A549 (cell line): ENCODE data around the gene XPO1. TPM values are rescaled to one million over a fixed set of nuclear protein-coding genes. Genes with fewer than 3 reads are reported as not detected.

Experiments
- ATAC-seq, 2 experiments: fragments of 200-7000 bp in 1 of 2; fragments of >200 bp in 1 of 2; cut with Nextera tagmentation in 1 of 2; cut with Tn5 transposase in 1 of 2; 3 replicates each; pipeline versions ENCODE4 v1.8.0 to v1.9.1; 2018 to 2020; ENCODE audit warnings: mild to moderate bottlenecking in 1 of 2, moderate library complexity in 1 of 2
- CTCF ChIA-PET: fragments of 300-600 bp; sonication (Branson Sonifier 250); formaldehyde crosslinking; extraction: SDS; loops from one replicate; lab custom pipeline; 2021; ENCODE audit warnings: antibody characterized with exemption, inconsistent platforms; lab: Yijun Ruan, JAX
- POLR2A ChIA-PET: fragments of 350-600 bp; formaldehyde crosslinking; extraction: SDS; loops from one replicate; lab custom pipeline; 2021; ENCODE audit warnings: antibody characterized with exemption, inconsistent platforms; lab: Yijun Ruan, JAX
- DNase-seq, 2 experiments: peaks; one replicate each; pipeline versions ENCODE4 v3.0.0 to v3.0.0-alpha.2; 2011 to 2016; ENCODE audit warnings: low read depth in 1 of 2, low spot score in 1 of 2
- FAIRE-seq: peaks from 2 replicates; lab custom pipeline; 2011; peaks lifted over from hg19 to GRCh38; lab: Jason Lieb, UNC
- H3K27ac ChIP-seq, 2 experiments: fragments of >200 bp; sonication (Bioruptor Twin); formaldehyde crosslinking; 3 replicates each; pipeline ENCODE4 v1.5.1; 2016 to 2017
- H3K4me1 ChIP-seq: fragments of >200 bp; sonication (Bioruptor Twin); formaldehyde crosslinking; 3 replicates; pipeline ENCODE4 v1.6.1; 2016
- H3K4me2 ChIP-seq: fragments of >200 bp; sonication (Bioruptor Twin); formaldehyde crosslinking; 3 replicates; pipeline ENCODE4 v1.6.1; 2016
- H3K4me3 ChIP-seq: fragments of >200 bp; sonication (Bioruptor Twin); formaldehyde crosslinking; 3 replicates; pipeline ENCODE4 v1.5.1; 2016
- H3K9me3 ChIP-seq: fragments of >200 bp; sonication (Bioruptor Twin); formaldehyde crosslinking; 3 replicates; pipeline ENCODE4 v1.6.1; 2016
- EHF ChIP-seq: fragments of 250-450 bp; sonication (Bioruptor Pico); IDR thresholded peaks from 2 replicates; pipeline ENCODE4 v1.5.0; 2020; ENCODE audit warnings: mild to moderate bottlenecking
- EP300 ChIP-seq, 2 experiments: fragments of >200 bp; sonication (Bioruptor Twin); formaldehyde crosslinking; IDR thresholded peaks; 2 replicates in 1 of 2; 3 replicates in 1 of 2; pipeline ENCODE4 v1.6.1; 2016 to 2017
- FOXS1 ChIP-seq: fragments of 250-450 bp; sonication (Bioruptor Pico); IDR thresholded peaks from 2 replicates; pipeline ENCODE4 v1.5.0; 2020; ENCODE audit warnings: mild to moderate bottlenecking, moderate library complexity
- GATA3 ChIP-seq: IDR thresholded peaks from 2 replicates; pipeline ENCODE4 v1.6.1; 2012; ENCODE audit warnings: borderline replicate concordance
- HDAC2 ChIP-seq: fragments of 200-600 bp; sonication (generic); IDR thresholded peaks from 2 replicates; pipeline ENCODE4 v1.6.1; 2016
- HEYL ChIP-seq: fragments of 250-450 bp; sonication (Bioruptor Pico); IDR thresholded peaks from 2 replicates; pipeline ENCODE4 v1.8.0; 2021; ENCODE audit warnings: mild to moderate bottlenecking, moderate library complexity
- HOXA7 ChIP-seq: fragments of 250-450 bp; sonication (Bioruptor Pico); IDR thresholded peaks from 2 replicates; pipeline ENCODE4 v1.5.0; 2020; ENCODE audit warnings: mild to moderate bottlenecking, moderate library complexity
- HOXB5 ChIP-seq: fragments of 250-450 bp; sonication (Bioruptor Pico); IDR thresholded peaks from 2 replicates; pipeline ENCODE4 v1.5.0; 2020; ENCODE audit warnings: mild to moderate bottlenecking, moderate library complexity
- JUN ChIP-seq, 2 experiments: fragments of >200 bp; sonication (Bioruptor Twin); formaldehyde crosslinking; IDR thresholded peaks; 2 replicates in 1 of 2; 3 replicates in 1 of 2; pipeline ENCODE4 v1.6.1; 2016 to 2017
- JUNB ChIP-seq: fragments of >200 bp; sonication (Bioruptor Twin); formaldehyde crosslinking; IDR thresholded peaks from 2 replicates; pipeline ENCODE4 v1.6.1; 2016
- KDM1A ChIP-seq: fragments of 200-600 bp; sonication (generic); IDR thresholded peaks from 2 replicates; pipeline ENCODE4 v1.6.1; 2016; ENCODE audit warnings: low read depth, mild to moderate bottlenecking
- KDM5A ChIP-seq: fragments of 200-600 bp; sonication (generic); IDR thresholded peaks from 2 replicates; pipeline ENCODE4 v1.6.1; 2016; ENCODE audit warnings: antibody characterized with exemption, mild to moderate bottlenecking
- MYC ChIP-seq: IDR thresholded peaks from 2 replicates; pipeline ENCODE4 v1.6.1; 2012; ENCODE audit warnings: mild to moderate bottlenecking, inconsistent platforms, low read length, improper control_type of control experiment, borderline replicate concordance
- NR3C1 ChIP-seq: fragments of >200 bp; sonication (Bioruptor Twin); formaldehyde crosslinking; IDR thresholded peaks from 3 replicates; pipeline ENCODE4 v1.6.1; 2017
- PHF8 ChIP-seq: fragments of 200-600 bp; sonication (generic); IDR thresholded peaks from 2 replicates; pipeline ENCODE4 v1.6.1; 2016; ENCODE audit warnings: low read depth, mild to moderate bottlenecking, antibody characterized with exemption, moderate library complexity, borderline replicate concordance
- RARB ChIP-seq: fragments of 250-450 bp; sonication (Bioruptor Pico); IDR thresholded peaks from 2 replicates; pipeline ENCODE4 v1.8.0; 2021; ENCODE audit warnings: mild to moderate bottlenecking, moderate library complexity
- RFX5 ChIP-seq: fragments of 450-650 bp; IDR thresholded peaks from 2 replicates; pipeline ENCODE4 v1.7.1; 2014; ENCODE audit warnings: antibody characterized with exemption, mild to moderate bottlenecking, moderate library complexity
- SREBF2 ChIP-seq: fragments of 450-650 bp; IDR thresholded peaks from 2 replicates; pipeline ENCODE4 v1.6.1; 2014; ENCODE audit warnings: mild to moderate bottlenecking, moderate library complexity
- TFCP2L1 ChIP-seq: fragments of 250-450 bp; sonication (Bioruptor Pico); IDR thresholded peaks from 2 replicates; pipeline ENCODE4 v1.5.0; 2021; ENCODE audit warnings: mild to moderate bottlenecking
- ZC3H11A ChIP-seq: fragments of 450-650 bp; IDR thresholded peaks from 2 replicates; pipeline ENCODE4 v1.6.1; 2014; ENCODE audit warnings: antibody characterized with exemption, mild to moderate bottlenecking
- ZFP36 ChIP-seq: fragments of 450-650 bp; IDR thresholded peaks from 2 replicates; pipeline ENCODE4 v1.6.1; 2014; ENCODE audit warnings: borderline replicate concordance; ENCODE audit not compliant: partially characterized antibody
- WGBS: methylation state at CpG from one replicate; pipeline ENCODE4 v1.1.6; 2017; ENCODE audit errors: missing lambda C conversion rate; 5-methylcytosine and 5-hydroxymethylcytosine counted together
- polyA plus RNA-seq, 4 experiments: library from polyadenylated mRNA; depleted of rRNA in 3 of 4; stranded (reverse); fragments of >200 nt; fragmentation: RNase III in 1 of 4; extraction: RNeasy Plus Mini Kit Qiagen cat#74134 plus additional on column Dnase treatment in 1 of 4; gene quantifications; 2 replicates in 3 of 4; 3 replicates in 1 of 4; pipeline ENCODE4 v1.2.3, GENCODE V29; 2011 to 2017
- TF ChIP-seq, protein P1 (sequence below): fragments of >200 bp; sonication (Bioruptor Twin); formaldehyde crosslinking; IDR thresholded peaks from 3 replicates; pipeline ENCODE4 v1.5.1; 2016
- TF ChIP-seq, protein P2 (sequence below): fragments of 450-650 bp; IDR thresholded peaks from 2 replicates; pipeline ENCODE4 v1.6.1; 2014; ENCODE audit warnings: antibody characterized with exemption
- TF ChIP-seq, protein P3 (sequence below): IDR thresholded peaks from 2 replicates; pipeline ENCODE4 v1.6.1; 2012
- TF ChIP-seq, protein P4 (sequence below): fragments of >200 bp; sonication (Bioruptor Twin); formaldehyde crosslinking; IDR thresholded peaks from 3 replicates; pipeline ENCODE4 v1.6.1; 2016
- TF ChIP-seq, protein P5 (sequence below): fragments of 250-450 bp; sonication (Bioruptor Pico); IDR thresholded peaks from 2 replicates; pipeline ENCODE4 v1.5.0; 2020; ENCODE audit warnings: low read depth, mild to moderate bottlenecking, moderate library complexity

The XPO1 gene
- polyA plus RNA-seq, 2 of the 4 experiments (the other 2 are of a cell fraction) = 152 to 216 TPM

DNA sequence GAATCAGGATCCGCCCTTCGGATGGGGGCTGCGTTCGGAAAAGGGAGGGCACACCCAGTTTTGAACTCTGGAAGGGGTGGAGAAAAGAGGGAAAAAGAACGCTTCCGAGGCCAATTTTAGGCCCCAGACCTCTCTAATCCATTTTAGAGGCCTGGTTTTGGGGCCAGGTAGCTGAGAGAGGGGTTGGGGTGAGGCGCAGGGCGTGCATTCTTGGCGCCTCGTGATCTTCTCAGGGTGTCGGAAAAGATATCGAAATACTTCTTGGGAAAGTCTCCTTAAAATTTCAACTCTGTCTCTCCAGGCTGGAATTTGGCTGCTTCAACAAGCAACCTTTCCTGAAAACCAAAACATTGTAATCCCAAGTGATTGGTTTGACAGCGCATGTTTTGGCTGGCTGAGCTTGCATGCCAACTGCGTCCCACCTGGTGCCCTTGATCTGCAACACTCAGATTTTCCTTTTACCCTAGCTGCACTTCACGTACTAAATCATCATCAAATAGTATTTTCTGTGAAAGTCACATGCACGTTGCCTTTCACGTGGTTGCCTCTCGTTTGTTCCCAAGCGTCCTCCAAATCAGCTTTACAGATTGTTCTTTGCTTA lies 864 bp upstream of the XPO1 start:
- Histone ChIP-seq H3K4me2 (peak overlapping the region; percentile 73), H3K27ac (peak overlapping the region; percentile 97 to 98), H3K9me3 (no peaks in the 10 kb centered on the region), H3K4me3 (peak overlapping the region; percentile 83), H3K4me1 (peaks cover 24% of the 10 kb centered on the region)
- TF ChIP-seq RARB (CRISPR knock-in tag) = peak; percentile 27; the same call in 1 of the 2 replicates
- TF ChIP-seq, protein P1, sequence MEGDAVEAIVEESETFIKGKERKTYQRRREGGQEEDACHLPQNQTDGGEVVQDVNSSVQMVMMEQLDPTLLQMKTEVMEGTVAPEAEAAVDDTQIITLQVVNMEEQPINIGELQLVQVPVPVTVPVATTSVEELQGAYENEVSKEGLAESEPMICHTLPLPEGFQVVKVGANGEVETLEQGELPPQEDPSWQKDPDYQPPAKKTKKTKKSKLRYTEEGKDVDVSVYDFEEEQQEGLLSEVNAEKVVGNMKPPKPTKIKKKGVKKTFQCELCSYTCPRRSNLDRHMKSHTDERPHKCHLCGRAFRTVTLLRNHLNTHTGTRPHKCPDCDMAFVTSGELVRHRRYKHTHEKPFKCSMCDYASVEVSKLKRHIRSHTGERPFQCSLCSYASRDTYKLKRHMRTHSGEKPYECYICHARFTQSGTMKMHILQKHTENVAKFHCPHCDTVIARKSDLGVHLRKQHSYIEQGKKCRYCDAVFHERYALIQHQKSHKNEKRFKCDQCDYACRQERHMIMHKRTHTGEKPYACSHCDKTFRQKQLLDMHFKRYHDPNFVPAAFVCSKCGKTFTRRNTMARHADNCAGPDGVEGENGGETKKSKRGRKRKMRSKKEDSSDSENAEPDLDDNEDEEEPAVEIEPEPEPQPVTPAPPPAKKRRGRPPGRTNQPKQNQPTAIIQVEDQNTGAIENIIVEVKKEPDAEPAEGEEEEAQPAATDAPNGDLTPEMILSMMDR = no peak
- TF ChIP-seq, protein P2, sequence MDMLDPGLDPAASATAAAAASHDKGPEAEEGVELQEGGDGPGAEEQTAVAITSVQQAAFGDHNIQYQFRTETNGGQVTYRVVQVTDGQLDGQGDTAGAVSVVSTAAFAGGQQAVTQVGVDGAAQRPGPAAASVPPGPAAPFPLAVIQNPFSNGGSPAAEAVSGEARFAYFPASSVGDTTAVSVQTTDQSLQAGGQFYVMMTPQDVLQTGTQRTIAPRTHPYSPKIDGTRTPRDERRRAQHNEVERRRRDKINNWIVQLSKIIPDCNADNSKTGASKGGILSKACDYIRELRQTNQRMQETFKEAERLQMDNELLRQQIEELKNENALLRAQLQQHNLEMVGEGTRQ = peak; percentile 77
- TF ChIP-seq NR3C1 = no peak
- 0 out of 2 replicates have a peak, but pooled peaks have one; percentile 8 for TF ChIP-seq MYC
- TF ChIP-seq GATA3 = no peak
- no peak for TF ChIP-seq HEYL (CRISPR knock-in tag)
- no peak for TF ChIP-seq FOXS1 (CRISPR knock-in tag)
- peak; percentile 95 for TF ChIP-seq PHF8
- no peak for TF ChIP-seq HDAC2
- TF ChIP-seq EHF (CRISPR knock-in tag) = no peak
- peak; percentile 72; the same call in 1 of the 2 replicates for TF ChIP-seq TFCP2L1 (CRISPR knock-in tag)
- peak in 1 of 2 experiments; percentile 4; a peak in 1 of 5 replicates for TF ChIP-seq EP300 (IDR thresholded peaks at IDR 0.05)
- TF ChIP-seq ZC3H11A = no peak
- no peak for TF ChIP-seq SREBF2
- no peak for TF ChIP-seq ZFP36
- TF ChIP-seq RFX5 = no peak
- TF ChIP-seq, protein P3, sequence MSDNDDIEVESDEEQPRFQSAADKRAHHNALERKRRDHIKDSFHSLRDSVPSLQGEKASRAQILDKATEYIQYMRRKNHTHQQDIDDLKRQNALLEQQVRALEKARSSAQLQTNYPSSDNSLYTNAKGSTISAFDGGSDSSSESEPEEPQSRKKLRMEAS = no peak; the same call in 1 of the 2 replicates
- no peak for TF ChIP-seq HOXA7 (CRISPR knock-in tag)
- no peak for TF ChIP-seq HOXB5 (CRISPR knock-in tag)
- peak in 1 of 2 experiments; percentile 70; a peak in 3 of 5 replicates for TF ChIP-seq JUN (IDR thresholded peaks at IDR 0.05)
- TF ChIP-seq, protein P4, sequence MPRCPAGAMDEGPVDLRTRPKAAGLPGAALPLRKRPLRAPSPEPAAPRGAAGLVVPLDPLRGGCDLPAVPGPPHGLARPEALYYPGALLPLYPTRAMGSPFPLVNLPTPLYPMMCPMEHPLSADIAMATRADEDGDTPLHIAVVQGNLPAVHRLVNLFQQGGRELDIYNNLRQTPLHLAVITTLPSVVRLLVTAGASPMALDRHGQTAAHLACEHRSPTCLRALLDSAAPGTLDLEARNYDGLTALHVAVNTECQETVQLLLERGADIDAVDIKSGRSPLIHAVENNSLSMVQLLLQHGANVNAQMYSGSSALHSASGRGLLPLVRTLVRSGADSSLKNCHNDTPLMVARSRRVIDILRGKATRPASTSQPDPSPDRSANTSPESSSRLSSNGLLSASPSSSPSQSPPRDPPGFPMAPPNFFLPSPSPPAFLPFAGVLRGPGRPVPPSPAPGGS = peak; percentile 55; the same call in 1 of the 3 replicates
- TF ChIP-seq JUNB = no peak
- POLR2A ChIA-PET = interaction anchor here (0.7 to 3.9 kb wide), 19 partner anchors 12 to 362 kb away, joined by 3 to 32 read pairs (median 5); partner anchors contain the start of gene FAM161A
- WGBS = 7% methylated on average over 19 of the region's 19 CpGs
- CTCF ChIA-PET = interaction anchor here (0.6 to 2.8 kb wide), 4 partner anchors 15 to 113 kb away, joined by 3 to 7 read pairs (median 3); no protein-coding TSS in a partner anchor
- ATAC-seq (no peak; a peak in 2 of 6 replicates), FAIRE-seq (no peak), DNase-seq (peak in 1 of 2 experiments; percentile 65)

DNA sequence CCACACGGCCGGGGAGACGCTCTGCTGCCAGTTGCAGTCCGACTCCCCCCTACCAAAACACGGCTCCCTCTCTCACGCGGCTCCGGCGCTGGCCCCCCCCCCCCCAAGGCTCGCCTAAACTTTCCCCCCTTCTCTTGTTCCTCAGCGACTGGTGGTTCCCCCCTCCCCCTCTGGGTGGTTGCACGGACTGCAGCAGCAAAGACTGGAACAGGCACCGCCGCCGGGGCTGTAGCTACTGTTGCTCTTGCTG lies 281 bp downstream of the XPO1 start:
- ATAC-seq (no peak; a peak in 1 of 6 replicates), DNase-seq (no peak), FAIRE-seq (no peak)
- peak overlapping the region; percentile 84 for H3K4me2 ChIP-seq
- no peaks in the 10 kb centered on the region for H3K9me3 ChIP-seq
- ChIA-PET POLR2A (interaction anchor here (0.8 to 3.9 kb wide), 21 partner anchors 11 to 361 kb away, joined by 3 to 32 read pairs (median 5); partner anchors contain the start of gene FAM161A), CTCF (interaction anchor here (1.2 to 2.8 kb wide), 2 partner anchors 98 to 121 kb away, joined by 3 to 7 read pairs; no protein-coding TSS in a partner anchor)
- H3K4me3 ChIP-seq = peak overlapping the region; percentile 83
- H3K27ac ChIP-seq = peak overlapping the region; percentile 97 to 98
- TF ChIP-seq, protein P2 = no peak
- no peak for TF ChIP-seq KDM1A
- TF ChIP-seq HDAC2 = no peak
- peak; percentile 42 for TF ChIP-seq PHF8
- TF ChIP-seq EHF (CRISPR knock-in tag) = no peak
- TF ChIP-seq, protein P5, sequence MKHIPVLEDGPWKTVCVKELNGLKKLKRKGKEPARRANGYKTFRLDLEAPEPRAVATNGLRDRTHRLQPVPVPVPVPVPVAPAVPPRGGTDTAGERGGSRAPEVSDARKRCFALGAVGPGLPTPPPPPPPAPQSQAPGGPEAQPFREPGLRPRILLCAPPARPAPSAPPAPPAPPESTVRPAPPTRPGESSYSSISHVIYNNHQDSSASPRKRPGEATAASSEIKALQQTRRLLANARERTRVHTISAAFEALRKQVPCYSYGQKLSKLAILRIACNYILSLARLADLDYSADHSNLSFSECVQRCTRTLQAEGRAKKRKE (CRISPR knock-in tag) = no peak
- TF ChIP-seq KDM5A = no peak
- WGBS = 0% methylated on average over 5 of the region's 15 CpGs
- H3K4me1 ChIP-seq = peaks cover 33% of the 10 kb centered on the region
